CD8-positive, alpha-beta memory T cell (primary cell): Measurements from ENCODE around the gene KCTD2. TPM values are rescaled to one million over a fixed set of nuclear protein-coding genes. Genes with fewer than 3 reads are reported as not detected.

Experiments used
- CTCF ChIA-PET: fragments of 350-600 bp; sonication (Branson Sonifier 250); formaldehyde crosslinking; loops from one replicate; lab custom pipeline; 2021; ENCODE audit warnings: antibody characterized with exemption; lab: Charles Lee
- POLR2A ChIA-PET: fragments of 350-600 bp; sonication (Branson Sonifier 250); formaldehyde crosslinking; loops from one replicate; lab custom pipeline; 2021; ENCODE audit warnings: antibody characterized with exemption; lab: Charles Lee
- DNase-seq, 5 donors: peaks; one replicate each; pipeline versions ENCODE4 v3.0.0 to v3.0.0-alpha.2; 2020 to 2022; ENCODE audit warnings: mixed read lengths in 1 of 5
- H3K27ac ChIP-seq: one replicate; pipeline ENCODE4 v1.7.0; 2013; ENCODE audit warnings: low read depth, mild to moderate bottlenecking, low read length, moderate library complexity
- H3K27me3 ChIP-seq: 2 replicates; pipeline ENCODE4 v1.7.0; 2013; ENCODE audit warnings: low read length, mild to moderate bottlenecking; ENCODE audit not compliant: insufficient read depth, poor library complexity, severe bottlenecking
- H3K36me3 ChIP-seq: 2 replicates; pipeline ENCODE4 v1.7.0; 2013; ENCODE audit warnings: mild to moderate bottlenecking, low read length, moderate library complexity; ENCODE audit not compliant: insufficient read depth
- H3K4me1 ChIP-seq: 2 replicates; pipeline ENCODE4 v1.7.0; 2013; ENCODE audit warnings: mild to moderate bottlenecking, low read length, moderate library complexity; ENCODE audit not compliant: insufficient read depth
- H3K4me3 ChIP-seq: 2 replicates; pipeline ENCODE4 v1.7.0; 2013; ENCODE audit warnings: mild to moderate bottlenecking, low read length
- H3K9me3 ChIP-seq: 2 replicates; pipeline ENCODE4 v1.7.0; 2013; ENCODE audit warnings: mild to moderate bottlenecking, low read length
- H3K27ac Mint-ChIP-seq, 8 donors: one replicate each; pipeline ENCODE4 v1.8.0; 2020 to 2021; ENCODE audit warnings: mixed read lengths in 8 of 8, mild to moderate bottlenecking in 6 of 8, inconsistent platforms in 3 of 8, moderate library complexity in 3 of 8
- H3K27me3 Mint-ChIP-seq, 2 donors: one replicate each; pipeline ENCODE4 v1.8.0; 2020 to 2021; ENCODE audit warnings: mixed read lengths in 2 of 2, mild to moderate bottlenecking in 1 of 2, moderate library complexity in 1 of 2
- H3K36me3 Mint-ChIP-seq, 3 donors: one replicate each; pipeline ENCODE4 v1.8.0; 2020 to 2021; ENCODE audit warnings: mixed read lengths in 3 of 3, inconsistent platforms in 1 of 3, mild to moderate bottlenecking in 1 of 3
- H3K4me1 Mint-ChIP-seq, 3 donors: one replicate each; pipeline ENCODE4 v1.8.0; 2020 to 2021; ENCODE audit warnings: mixed read lengths in 3 of 3, inconsistent platforms in 1 of 3, mild to moderate bottlenecking in 1 of 3
- H3K4me3 Mint-ChIP-seq, 7 donors: one replicate each; pipeline ENCODE4 v1.8.0; 2020 to 2021; ENCODE audit warnings: mixed read lengths in 7 of 7, mild to moderate bottlenecking in 6 of 7, moderate library complexity in 4 of 7, inconsistent platforms in 2 of 7
- H3K9me3 Mint-ChIP-seq, 5 donors: one replicate each; pipeline ENCODE4 v1.8.0; 2020 to 2022; ENCODE audit warnings: mixed read lengths in 5 of 5, mild to moderate bottlenecking in 3 of 5, moderate library complexity in 2 of 5, inconsistent platforms in 1 of 5
- polyA plus RNA-seq: library from polyadenylated mRNA; unstranded; fragments of 300-500 nt; fragmentation: Illumina TruSeq; gene quantifications from one replicate; pipeline ENCODE4 v1.2.3, GENCODE V29; 2021
- total RNA-seq, 2 experiments: library from RNA; stranded (reverse); gene quantifications; one replicate each; pipeline ENCODE4 v1.2.3, GENCODE V29; 2021

KCTD2 gene, protein sequence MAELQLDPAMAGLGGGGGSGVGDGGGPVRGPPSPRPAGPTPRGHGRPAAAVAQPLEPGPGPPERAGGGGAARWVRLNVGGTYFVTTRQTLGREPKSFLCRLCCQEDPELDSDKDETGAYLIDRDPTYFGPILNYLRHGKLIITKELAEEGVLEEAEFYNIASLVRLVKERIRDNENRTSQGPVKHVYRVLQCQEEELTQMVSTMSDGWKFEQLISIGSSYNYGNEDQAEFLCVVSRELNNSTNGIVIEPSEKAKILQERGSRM
- total RNA-seq, result 10 to 100 TPM; 22.2 to 23.8 TPM
- polyA plus RNA-seq, result 8.0 TPM

- Histone ChIP-seq H3K4me3 (peak within 1 kb of the TSS; percentile 84), H3K4me1 (peaks cover 18% of the 10 kb centered on the region), H3K36me3 (peaks cover 13% of the 10 kb centered on the region), H3K9me3 (no peaks in the 10 kb centered on the region), H3K27ac (peak within 1 kb of the TSS; percentile 94), H3K27me3 (no peaks in the 10 kb centered on the region)
- peak; percentile 91 to 95 (median 91) for DNase-seq
- Mint-ChIP-seq H3K36me3 (peaks cover 0 to 38% (median 7%) of the 10 kb centered on the region in 3 donors), H3K27me3 (no peaks in the 10 kb centered on the region), H3K4me3 (peak within 1 kb of the TSS; percentile 95 to 99 (median 97)), H3K9me3 (no peaks in the 10 kb centered on the region), H3K27ac (peak within 1 kb of the TSS; percentile 95 to 99 (median 98)), H3K4me1 (peaks cover 36 to 53% (median 51%) of the 10 kb centered on the region in 3 donors)
- ChIA-PET CTCF (interaction anchor here (1.0 to 2.5 kb wide), 7 partner anchors 11 to 85 kb away, joined by 3 to 12 read pairs (median 4); partner anchors contain the start of gene SLC16A5), POLR2A (interaction anchor here (0.6 to 3.4 kb wide), 5 partner anchors 9 to 137 kb away, joined by 3 to 14 read pairs (median 3); partner anchors contain the start of gene SUMO2)
These were observed at the start of gene KCTD2, which contains the start of gene ATP5PD for GRCh38 chr17:75046407-75047289. Gene KCTD2 (plus strand): TSS chr17:75047225. CDS start chr17:75047251, 26 bp downstream. Gene ATP5PD (minus strand): TSS chr17:75046969. CDS start chr17:75042650, 4,319 bp downstream.

- no peaks in the 10 kb centered on the region for H3K36me3 Mint-ChIP-seq
- H3K4me3 Mint-ChIP-seq, result no peak overlapping the region
- H3K27ac Mint-ChIP-seq, result peak overlapping the region in 1 of 8 donors; percentile 37
- peaks cover 0 to 6% of the 10 kb centered on the region in 2 donors for H3K27me3 Mint-ChIP-seq
- Histone ChIP-seq H3K4me1 (no peaks in the 10 kb centered on the region), H3K27me3 (no peaks in the 10 kb centered on the region), H3K4me3 (no peak overlapping the region), H3K27ac (no peak overlapping the region), H3K36me3 (no peaks in the 10 kb centered on the region), H3K9me3 (no peaks in the 10 kb centered on the region)
- H3K9me3 Mint-ChIP-seq, result no peaks in the 10 kb centered on the region
- H3K4me1 Mint-ChIP-seq, result no peaks in the 10 kb centered on the region
- POLR2A ChIA-PET, result interaction anchor here (1.7 kb wide), 1 partner anchor 13 kb away, joined by 4 read pairs; no protein-coding TSS in a partner anchor
- CTCF ChIA-PET, result interaction anchor here (0.7 to 2.1 kb wide), 3 partner anchors 11 to 38 kb away, joined by 3 to 10 read pairs (median 5); partner anchors contain the start of gene CDR2L
- no peak for DNase-seq
These were observed 48.2 kb upstream of the KCTD2 start for GRCh38 chr17:74998783-74999182.

DNA sequence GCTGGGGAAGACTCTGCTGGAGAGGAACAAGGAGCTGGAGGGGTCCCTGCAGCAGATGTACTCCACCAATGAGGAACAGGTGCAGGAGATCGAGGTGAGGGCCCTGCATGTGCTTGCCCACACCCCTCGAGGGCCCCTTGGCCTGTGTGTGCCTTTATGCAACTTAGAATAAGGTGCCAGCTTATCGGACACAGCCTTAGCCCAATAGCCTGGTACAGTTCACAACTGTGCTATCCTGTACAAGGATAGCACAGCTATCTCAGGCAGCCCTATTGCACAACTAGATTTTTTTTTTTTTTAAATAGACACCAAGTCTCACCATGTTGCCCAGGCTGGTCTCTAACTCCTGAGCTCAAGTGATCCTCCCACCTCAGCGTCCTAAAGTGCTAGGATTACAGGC, 47.5 kb upstream of the KCTD2 start:
- no peak overlapping the region for H3K4me3 Mint-ChIP-seq
- H3K27ac Mint-ChIP-seq, result no peak overlapping the region
- H3K9me3 Mint-ChIP-seq, result no peaks in the 10 kb centered on the region
- Histone ChIP-seq H3K27ac (no peak overlapping the region), H3K9me3 (no peaks in the 10 kb centered on the region), H3K4me3 (no peak overlapping the region), H3K27me3 (no peaks in the 10 kb centered on the region), H3K36me3 (no peaks in the 10 kb centered on the region), H3K4me1 (no peaks in the 10 kb centered on the region)
- H3K4me1 Mint-ChIP-seq, result no peaks in the 10 kb centered on the region
- DNase-seq, result no peak
- H3K36me3 Mint-ChIP-seq, result no peaks in the 10 kb centered on the region
- ChIA-PET CTCF (interaction anchor here (0.7 to 2.1 kb wide), 3 partner anchors 12 to 38 kb away, joined by 3 to 10 read pairs (median 5); partner anchors contain the start of gene CDR2L), POLR2A (interaction anchor here (1.7 kb wide), 1 partner anchor 12 kb away, joined by 4 read pairs; no protein-coding TSS in a partner anchor)
- H3K27me3 Mint-ChIP-seq, result peaks cover 0 to 8% of the 10 kb centered on the region in 2 donors

- Mint-ChIP-seq H3K27ac (no peak overlapping the region), H3K4me1 (no peaks in the 10 kb centered on the region)
- POLR2A ChIA-PET, result no interaction called here
These were observed 44.8 kb upstream of the KCTD2 start for GRCh38 chr17:75001915-75002843.

GRCh38 chr17:75003070-75003956, 43.7 kb upstream of the KCTD2 start:
- no peak for DNase-seq
- H3K9me3 Mint-ChIP-seq, result no peaks in the 10 kb centered on the region
- peaks cover 0 to 12% of the 10 kb centered on the region in 2 donors for H3K27me3 Mint-ChIP-seq
- no peak overlapping the region for H3K4me3 ChIP-seq
- no peak overlapping the region for H3K27ac ChIP-seq
- H3K27ac Mint-ChIP-seq, result no peak overlapping the region
- H3K27me3 ChIP-seq, result no peaks in the 10 kb centered on the region
- no peaks in the 10 kb centered on the region for H3K4me1 ChIP-seq
- no peaks in the 10 kb centered on the region for H3K36me3 ChIP-seq
- no peaks in the 10 kb centered on the region for H3K9me3 ChIP-seq
- CTCF ChIA-PET, result no interaction called here
- H3K4me3 Mint-ChIP-seq, result no peak overlapping the region
- no peaks in the 10 kb centered on the region for H3K4me1 Mint-ChIP-seq
- POLR2A ChIA-PET, result no interaction called here
- no peaks in the 10 kb centered on the region for H3K36me3 Mint-ChIP-seq

More at GRCh38 chr17:75001915-75002843, 44.8 kb upstream of the KCTD2 start:
- Histone ChIP-seq H3K4me1 (no peaks in the 10 kb centered on the region), H3K4me3 (no peak overlapping the region), H3K27me3 (no peaks in the 10 kb centered on the region), H3K27ac (no peak overlapping the region), H3K9me3 (no peaks in the 10 kb centered on the region), H3K36me3 (no peaks in the 10 kb centered on the region)
- Mint-ChIP-seq H3K27me3 (peaks cover 0 to 15% of the 10 kb centered on the region in 2 donors), H3K36me3 (no peaks in the 10 kb centered on the region), H3K4me3 (no peak overlapping the region), H3K9me3 (no peaks in the 10 kb centered on the region)
- no peak for DNase-seq
- CTCF ChIA-PET, result interaction anchor here (0.9 to 1.3 kb wide), 2 partner anchors 10 to 15 kb away, joined by 3 to 4 read pairs; partner anchors contain the start of genes CDR2L and MRPL58

DNA sequence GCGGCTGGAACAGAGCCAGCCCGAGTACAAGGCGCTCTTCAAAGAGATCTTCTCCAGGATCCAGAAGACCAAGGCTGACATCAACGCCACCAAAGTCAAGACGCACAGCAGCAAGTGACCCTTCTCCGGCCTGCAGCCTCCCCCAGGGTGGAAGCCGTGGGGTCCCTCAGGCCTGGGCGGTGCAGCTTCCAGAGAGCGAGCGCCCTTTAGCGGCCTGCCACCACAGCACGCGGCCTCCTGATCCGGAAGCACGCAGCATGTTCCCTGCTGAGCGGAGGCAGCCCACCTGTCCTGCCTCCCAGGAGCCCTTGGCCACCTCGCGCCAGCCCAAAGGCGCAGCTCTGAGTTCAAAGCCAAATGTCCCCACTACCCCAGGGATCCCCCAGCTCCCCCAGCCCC, 43.1 kb upstream of the KCTD2 start:
- H3K9me3 Mint-ChIP-seq, result no peaks in the 10 kb centered on the region
- no peak overlapping the region for H3K27ac ChIP-seq
- H3K4me3 ChIP-seq, result no peak overlapping the region
- H3K27me3 Mint-ChIP-seq, result peaks cover 0 to 12% of the 10 kb centered on the region in 2 donors
- ChIA-PET CTCF (interaction anchor here (1.3 to 3.5 kb wide), 2 partner anchors 15 to 43 kb away, joined by 3 to 18 read pairs; no protein-coding TSS in a partner anchor), POLR2A (no interaction called here)
- no peaks in the 10 kb centered on the region for H3K36me3 ChIP-seq
- H3K9me3 ChIP-seq, result no peaks in the 10 kb centered on the region
- H3K4me1 Mint-ChIP-seq, result no peaks in the 10 kb centered on the region
- H3K4me1 ChIP-seq, result no peaks in the 10 kb centered on the region
- no peak overlapping the region for H3K4me3 Mint-ChIP-seq
- no peak for DNase-seq
- H3K36me3 Mint-ChIP-seq, result no peaks in the 10 kb centered on the region
- no peaks in the 10 kb centered on the region for H3K27me3 ChIP-seq
- no peak overlapping the region for H3K27ac Mint-ChIP-seq
